Activated B cell treated with CpG ODN at 0.5 μM for 24 hours (primary cell): ENCODE measurements around the gene KCTD16. TPM values are rescaled to one million over a fixed set of nuclear protein-coding genes. Genes with fewer than 3 reads are reported as not detected.

Experiments
- ATAC-seq: fragments of 200-7000 bp; cut with Tn5 transposase; one replicate; pipeline ENCODE4 v1.10.0; 2021; ENCODE audit warnings: low read depth, mild to moderate bottlenecking, moderate library complexity
- CTCF ChIA-PET: fragments of 350-600 bp; sonication (Branson Sonifier 250); formaldehyde crosslinking; loops from one replicate; lab custom pipeline; 2021; ENCODE audit warnings: antibody characterized with exemption; lab: Charles Lee
- POLR2A ChIA-PET: fragments of 350-600 bp; sonication (Branson Sonifier 250); formaldehyde crosslinking; loops from one replicate; lab custom pipeline; 2021; ENCODE audit warnings: antibody characterized with exemption; lab: Charles Lee
- DNase-seq: peaks from one replicate; pipeline ENCODE4 v3.0.0; 2022
- H3K27ac Mint-ChIP-seq: one replicate; pipeline ENCODE4 v1.8.0; 2020; ENCODE audit warnings: mixed read lengths
- H3K27me3 Mint-ChIP-seq: one replicate; pipeline ENCODE4 v1.8.0; 2021; ENCODE audit warnings: mixed read lengths
- H3K36me3 Mint-ChIP-seq: one replicate; pipeline ENCODE4 v1.8.0; 2021; ENCODE audit warnings: low read depth, mixed read lengths
- H3K4me1 Mint-ChIP-seq: one replicate; pipeline ENCODE4 v1.8.0; 2021; ENCODE audit warnings: mixed read lengths
- H3K4me3 Mint-ChIP-seq: one replicate; pipeline ENCODE4 v1.8.0; 2020; ENCODE audit warnings: mild to moderate bottlenecking, mixed read lengths
- H3K9me3 Mint-ChIP-seq: one replicate; pipeline ENCODE4 v1.8.0; 2020; ENCODE audit warnings: mixed read lengths
- CTCF ChIP-seq: fragments of 200-600 bp; IDR thresholded peaks from one replicate; pipeline ENCODE4 v1.8.0; 2022; ENCODE audit warnings: antibody characterized with exemption, mild to moderate bottlenecking
- intact Hi-C: fragments of 100-400 bp; cut with micrococcal nuclease; formaldehyde crosslinking; loops from one replicate; pipeline ENCODE4 v1.15.1; 2024
- total RNA-seq: library from RNA; stranded (reverse); gene quantifications from 2 replicates; pipeline ENCODE4 v1.2.3, GENCODE V29; 2022

The KCTD16 gene
- total RNA-seq, 1 donor from 2014 or later: not detected

DNA sequence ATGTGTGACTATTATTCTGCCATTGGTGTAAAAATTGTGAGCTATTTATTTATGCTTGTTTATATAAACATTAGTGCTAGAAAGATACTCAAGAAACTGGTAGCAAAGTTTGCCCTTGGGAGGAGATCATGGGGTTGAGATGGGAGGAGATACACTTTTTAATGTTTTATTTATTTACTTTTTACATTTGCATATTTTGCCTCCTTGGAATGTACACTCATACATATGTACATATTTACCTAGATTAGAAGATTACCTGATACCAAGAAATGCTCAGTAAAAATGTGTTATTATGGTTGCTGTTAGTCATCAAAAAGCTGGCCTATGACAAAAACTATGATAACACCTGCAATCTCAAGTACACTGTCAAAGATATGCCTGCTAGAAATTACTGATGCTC, 195.2 kb downstream of the KCTD16 start:
- no peak overlapping the region for H3K4me3 Mint-ChIP-seq
- ChIA-PET POLR2A (no interaction called here), CTCF (no interaction called here)
- H3K9me3 Mint-ChIP-seq: no peaks in the 10 kb centered on the region
- H3K4me1 Mint-ChIP-seq: no peaks in the 10 kb centered on the region
- intact Hi-C loops: no loop called here
- no peak for TF ChIP-seq CTCF
- no peak overlapping the region for H3K27ac Mint-ChIP-seq
- H3K36me3 Mint-ChIP-seq: no peaks in the 10 kb centered on the region
- DNase-seq (no peak), ATAC-seq (no peak)
- no peaks in the 10 kb centered on the region for H3K27me3 Mint-ChIP-seq

- Mint-ChIP-seq H3K4me3 (no peak overlapping the region), H3K36me3 (no peaks in the 10 kb centered on the region), H3K9me3 (no peaks in the 10 kb centered on the region), H3K27ac (no peak overlapping the region), H3K27me3 (no peaks in the 10 kb centered on the region), H3K4me1 (no peaks in the 10 kb centered on the region)
- ATAC-seq (no peak), DNase-seq (no peak)
- CTCF ChIA-PET: no interaction called here
- intact Hi-C loops: no loop called here
- no peak for TF ChIP-seq CTCF
- POLR2A ChIA-PET: no interaction called here
Observed at GRCh38 chr5:144367991-144368390, 197.3 kb downstream of the KCTD16 start.

GRCh38 chr5:144368556-144368955, 197.9 kb downstream of the KCTD16 start:
- no peaks in the 10 kb centered on the region for H3K9me3 Mint-ChIP-seq
- DNase-seq (no peak), ATAC-seq (no peak)
- CTCF ChIA-PET: no interaction called here
- no peaks in the 10 kb centered on the region for H3K27me3 Mint-ChIP-seq
- H3K4me3 Mint-ChIP-seq: no peak overlapping the region
- intact Hi-C loops: no loop called here
- no peak for TF ChIP-seq CTCF
- POLR2A ChIA-PET: no interaction called here
- no peaks in the 10 kb centered on the region for H3K4me1 Mint-ChIP-seq
- no peak overlapping the region for H3K27ac Mint-ChIP-seq
- H3K36me3 Mint-ChIP-seq: no peaks in the 10 kb centered on the region

DNA sequence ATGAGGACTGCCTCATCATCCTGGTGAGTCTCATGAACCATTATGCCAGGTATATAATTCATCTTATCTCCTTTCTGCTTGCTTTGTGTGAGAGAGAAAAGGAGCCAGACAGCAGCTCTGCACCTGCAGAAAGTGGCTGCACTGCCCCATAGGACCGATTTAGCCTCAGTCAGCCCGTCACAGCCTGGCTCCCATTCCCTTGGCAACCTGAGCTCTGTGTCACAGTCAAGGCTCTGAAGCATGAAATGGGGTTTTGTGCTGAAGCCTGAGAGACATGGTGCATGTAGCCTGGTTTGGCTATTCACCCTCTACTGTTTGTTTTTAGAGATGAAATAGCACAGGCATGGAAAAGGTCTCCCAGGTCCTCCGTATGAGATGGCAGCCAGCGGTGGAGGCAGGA, 198.3 kb downstream of the KCTD16 start:
- intact Hi-C loops: no loop called here
- Mint-ChIP-seq H3K27ac (no peak overlapping the region), H3K36me3 (no peaks in the 10 kb centered on the region), H3K4me3 (no peak overlapping the region), H3K4me1 (no peaks in the 10 kb centered on the region), H3K27me3 (no peaks in the 10 kb centered on the region), H3K9me3 (no peaks in the 10 kb centered on the region)
- ATAC-seq (no peak), DNase-seq (no peak)
- CTCF ChIA-PET: no interaction called here
- TF ChIP-seq CTCF: no peak
- POLR2A ChIA-PET: no interaction called here

- intact Hi-C loops: no loop called here
- Mint-ChIP-seq H3K36me3 (no peaks in the 10 kb centered on the region), H3K27ac (no peak overlapping the region), H3K9me3 (no peaks in the 10 kb centered on the region), H3K27me3 (no peaks in the 10 kb centered on the region), H3K4me1 (no peaks in the 10 kb centered on the region), H3K4me3 (no peak overlapping the region)
- POLR2A ChIA-PET: no interaction called here
- DNase-seq (no peak), ATAC-seq (no peak)
- CTCF ChIA-PET: no interaction called here
- TF ChIP-seq CTCF: no peak
Observed at GRCh38 chr5:144370273-144370672, 199.6 kb downstream of the KCTD16 start.
